ES-I3 (cell line): ENCODE data around the gene SIN3B.
A peak's percentile ranks its signal among the peaks of the same experiment; 100 is the strongest.

ENCODE experiments used
- H3K36me3 ChIP-seq: 2 replicates; pipeline ENCODE4 v1.6.1; 2013; ENCODE audit warnings: mild to moderate bottlenecking, low read length, control low read depth, moderate library complexity; ENCODE audit not compliant: insufficient read depth
- H3K4me1 ChIP-seq: 2 replicates; pipeline ENCODE4 v1.6.1; 2013; ENCODE audit warnings: mild to moderate bottlenecking, control low read depth, low read length; ENCODE audit not compliant: insufficient read depth
- H3K9ac ChIP-seq: 2 replicates; pipeline ENCODE4 v1.6.1; 2013; ENCODE audit warnings: low read depth, mild to moderate bottlenecking, low read length, moderate library complexity
- H3K9me3 ChIP-seq: 2 replicates; pipeline ENCODE4 v1.6.1; 2013; ENCODE audit warnings: mild to moderate bottlenecking, low read length, moderate library complexity; ENCODE audit not compliant: control insufficient read depth, insufficient read depth

SIN3B gene

GRCh38 chr19:16801600-16802013, 27.6 kb upstream of the SIN3B start:
- no peaks in the 10 kb centered on the region for H3K4me1 ChIP-seq
- H3K36me3 ChIP-seq, result no peaks in the 10 kb centered on the region
- no peak overlapping the region for H3K9ac ChIP-seq
- no peaks in the 10 kb centered on the region; the same call in 1 of the 2 replicates for H3K9me3 ChIP-seq

GRCh38 chr19:16804176-16804575, 25.0 kb upstream of the SIN3B start:
- no peaks in the 10 kb centered on the region for H3K36me3 ChIP-seq
- H3K9me3 ChIP-seq, result no peaks in the 10 kb centered on the region
- H3K9ac ChIP-seq, result no peak overlapping the region
- H3K4me1 ChIP-seq, result no peaks in the 10 kb centered on the region

DNA sequence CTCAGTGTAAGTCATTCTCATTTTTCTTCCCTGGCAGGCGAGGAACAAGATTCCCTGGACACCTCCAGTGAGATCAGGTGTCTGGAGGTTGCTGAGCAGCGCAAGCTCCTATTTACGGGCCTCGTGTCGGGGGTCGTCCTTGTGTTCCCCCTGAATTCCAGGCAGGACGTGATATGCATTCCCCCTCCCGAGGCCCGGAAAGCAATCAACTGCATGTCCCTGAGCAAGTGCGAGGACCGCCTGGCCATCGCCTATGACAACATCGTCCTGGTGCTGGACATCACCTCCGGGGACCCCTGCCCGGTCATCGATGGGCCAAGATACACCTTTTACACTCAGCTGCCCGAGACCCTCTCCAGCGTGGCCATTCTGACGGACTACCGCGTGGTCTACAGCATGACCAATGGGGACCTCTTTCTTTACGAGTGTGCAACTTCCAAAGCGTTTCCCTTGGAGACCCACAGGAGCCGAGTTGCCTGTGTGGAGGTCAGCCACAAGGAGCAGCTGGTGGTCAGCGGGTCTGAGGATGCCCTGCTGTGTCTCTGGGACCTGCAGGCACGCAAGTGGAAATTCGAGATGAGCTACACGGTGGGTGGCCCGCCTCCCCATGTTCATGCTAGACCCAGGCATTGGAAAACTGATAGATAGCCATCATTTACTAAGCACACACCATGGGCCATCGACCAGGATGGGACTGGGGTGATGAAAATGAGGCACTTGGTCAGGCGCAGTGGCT, 21.5 kb upstream of the SIN3B start:
- Histone ChIP-seq H3K4me1 (no peaks in the 10 kb centered on the region), H3K9me3 (0 out of 2 replicates have a peak, but pooled peaks cover 1% of the 10 kb centered on the region), H3K36me3 (no peaks in the 10 kb centered on the region), H3K9ac (no peak overlapping the region)

GRCh38 chr19:16814526-16815100, 14.6 kb upstream of the SIN3B start:
- no peaks in the 10 kb centered on the region for H3K36me3 ChIP-seq
- H3K9ac ChIP-seq, result no peak overlapping the region
- no peaks in the 10 kb centered on the region for H3K4me1 ChIP-seq
- peaks cover 14% of the 10 kb centered on the region for H3K9me3 ChIP-seq

DNA sequence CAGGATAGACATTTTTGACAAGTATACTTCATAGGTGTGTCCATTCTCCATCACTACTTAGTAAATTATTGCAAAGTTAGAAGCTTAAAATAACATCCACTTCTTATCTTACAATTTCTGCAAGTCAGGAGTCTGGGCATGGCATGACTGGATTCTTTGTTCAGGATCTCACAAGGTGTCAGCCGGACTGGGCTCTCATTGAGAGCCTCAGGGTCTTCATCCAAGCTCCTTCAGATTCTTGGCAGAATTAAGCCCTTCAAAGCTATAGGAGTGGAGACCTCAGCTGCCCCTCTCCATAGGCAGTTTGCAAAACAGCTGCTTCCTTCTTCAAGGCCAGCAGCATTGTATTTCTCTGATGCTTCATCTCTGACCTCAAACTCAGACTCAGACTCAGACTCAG, 9.1 kb upstream of the SIN3B start:
- Histone ChIP-seq H3K4me1 (peaks cover 5% of the 10 kb centered on the region; the same call in 1 of the 2 replicates), H3K36me3 (no peaks in the 10 kb centered on the region), H3K9ac (no peak overlapping the region), H3K9me3 (peaks cover 5% of the 10 kb centered on the region)

GRCh38 chr19:16821081-16821480, 8.1 kb upstream of the SIN3B start:
- peaks cover 12% of the 10 kb centered on the region for H3K4me1 ChIP-seq
- no peaks in the 10 kb centered on the region for H3K36me3 ChIP-seq
- peaks cover 5% of the 10 kb centered on the region for H3K9me3 ChIP-seq
- H3K9ac ChIP-seq, result no peak overlapping the region

GRCh38 chr19:16822648-16823047, 6.5 kb upstream of the SIN3B start:
- Histone ChIP-seq H3K36me3 (no peaks in the 10 kb centered on the region), H3K9ac (no peak overlapping the region), H3K4me1 (peaks cover 14% of the 10 kb centered on the region), H3K9me3 (no peaks in the 10 kb centered on the region; the same call in 1 of the 2 replicates)

GRCh38 chr19:16824658-16825311, 4.4 kb upstream of the SIN3B start:
- H3K4me1 ChIP-seq, result peaks cover 14% of the 10 kb centered on the region
- H3K9me3 ChIP-seq, result no peaks in the 10 kb centered on the region; the same call in 1 of the 2 replicates
- no peaks in the 10 kb centered on the region for H3K36me3 ChIP-seq
- peak overlapping the region; percentile 40; the same call in 1 of the 2 replicates for H3K9ac ChIP-seq

DNA sequence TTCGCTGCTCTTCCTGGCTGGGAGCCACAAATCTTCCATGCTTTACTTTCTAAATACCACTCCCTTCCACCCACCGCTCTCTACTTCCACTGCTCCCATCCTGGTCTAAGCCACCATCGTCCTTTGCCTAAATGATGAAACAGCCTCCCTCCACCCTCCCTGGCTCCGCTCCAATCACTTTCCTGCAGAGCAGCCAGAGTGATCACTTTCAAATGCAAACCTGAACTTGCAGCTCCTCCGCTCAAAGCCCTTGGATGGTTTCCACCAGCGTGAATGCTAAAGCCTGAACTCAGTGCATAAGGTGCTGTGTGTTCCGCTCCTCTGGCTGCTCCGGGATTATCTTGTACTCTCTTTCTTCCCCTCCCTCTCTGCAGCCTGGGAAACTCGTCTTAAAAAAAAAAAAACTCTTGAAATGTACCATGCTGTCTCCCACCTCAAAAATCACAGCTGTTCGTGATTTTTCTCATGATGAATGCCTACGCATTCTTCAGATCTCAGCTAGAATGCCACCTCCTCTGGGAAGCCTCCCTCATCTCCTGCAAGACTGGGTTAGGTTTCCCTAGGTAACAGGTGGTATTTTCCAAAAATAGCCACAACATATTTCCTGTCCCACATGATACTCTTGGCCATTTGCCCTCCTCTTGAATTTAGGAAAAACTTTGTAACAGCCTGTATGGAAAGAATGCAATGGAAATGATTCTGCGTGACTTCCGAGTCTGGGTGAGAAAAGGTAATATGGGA, 3.7 kb upstream of the SIN3B start:
- Histone ChIP-seq H3K4me1 (peaks cover 17% of the 10 kb centered on the region), H3K9ac (peak overlapping the region; percentile 40; the same call in 1 of the 2 replicates), H3K36me3 (no peaks in the 10 kb centered on the region), H3K9me3 (no peaks in the 10 kb centered on the region; the same call in 1 of the 2 replicates)

- Histone ChIP-seq H3K9ac (peak overlapping the region; percentile 90), H3K4me1 (peaks cover 12% of the 10 kb centered on the region), H3K9me3 (no peaks in the 10 kb centered on the region), H3K36me3 (peaks cover 30% of the 10 kb centered on the region)
Observed at GRCh38 chr19:16829822-16830289, 658 bp downstream of the SIN3B start.

DNA sequence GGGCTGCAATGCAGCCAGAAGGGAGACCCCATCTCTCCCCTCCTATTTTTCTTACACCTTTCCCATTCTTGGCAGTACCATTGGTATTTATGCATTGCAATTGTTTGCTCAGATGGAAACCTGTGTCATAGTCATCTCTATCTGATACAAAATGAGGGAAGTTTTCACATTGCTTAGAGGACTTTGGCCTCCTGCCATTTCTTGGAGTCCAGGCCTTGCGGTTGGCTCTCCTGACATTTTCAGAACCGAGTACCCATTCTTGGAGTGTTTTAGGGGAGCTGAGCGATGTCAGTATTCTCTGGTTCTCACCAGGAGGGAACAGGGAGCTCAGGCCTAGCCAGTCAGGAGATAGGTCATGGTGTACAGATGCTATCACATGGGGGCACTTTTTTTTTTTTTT, 1.5 kb downstream of the SIN3B start:
- Histone ChIP-seq H3K4me1 (peaks cover 10% of the 10 kb centered on the region), H3K36me3 (peaks cover 34% of the 10 kb centered on the region), H3K9ac (no peak overlapping the region), H3K9me3 (no peaks in the 10 kb centered on the region)

GRCh38 chr19:16831531-16831930, 2.3 kb downstream of the SIN3B start:
- Histone ChIP-seq H3K4me1 (peaks cover 3% of the 10 kb centered on the region), H3K9ac (no peak overlapping the region), H3K36me3 (peaks cover 42% of the 10 kb centered on the region), H3K9me3 (no peaks in the 10 kb centered on the region)

- Histone ChIP-seq H3K4me1 (peaks cover 3% of the 10 kb centered on the region; the same call in 1 of the 2 replicates), H3K9me3 (no peaks in the 10 kb centered on the region), H3K36me3 (peaks cover 46% of the 10 kb centered on the region), H3K9ac (no peak overlapping the region)
Observed at GRCh38 chr19:16834747-16835146, 5.5 kb downstream of the SIN3B start.
